ENCODE data around the gene JSRP1.
A peak's percentile ranks its signal among the peaks of the same experiment; 100 is the strongest.

The JSRP1 gene

DNA sequence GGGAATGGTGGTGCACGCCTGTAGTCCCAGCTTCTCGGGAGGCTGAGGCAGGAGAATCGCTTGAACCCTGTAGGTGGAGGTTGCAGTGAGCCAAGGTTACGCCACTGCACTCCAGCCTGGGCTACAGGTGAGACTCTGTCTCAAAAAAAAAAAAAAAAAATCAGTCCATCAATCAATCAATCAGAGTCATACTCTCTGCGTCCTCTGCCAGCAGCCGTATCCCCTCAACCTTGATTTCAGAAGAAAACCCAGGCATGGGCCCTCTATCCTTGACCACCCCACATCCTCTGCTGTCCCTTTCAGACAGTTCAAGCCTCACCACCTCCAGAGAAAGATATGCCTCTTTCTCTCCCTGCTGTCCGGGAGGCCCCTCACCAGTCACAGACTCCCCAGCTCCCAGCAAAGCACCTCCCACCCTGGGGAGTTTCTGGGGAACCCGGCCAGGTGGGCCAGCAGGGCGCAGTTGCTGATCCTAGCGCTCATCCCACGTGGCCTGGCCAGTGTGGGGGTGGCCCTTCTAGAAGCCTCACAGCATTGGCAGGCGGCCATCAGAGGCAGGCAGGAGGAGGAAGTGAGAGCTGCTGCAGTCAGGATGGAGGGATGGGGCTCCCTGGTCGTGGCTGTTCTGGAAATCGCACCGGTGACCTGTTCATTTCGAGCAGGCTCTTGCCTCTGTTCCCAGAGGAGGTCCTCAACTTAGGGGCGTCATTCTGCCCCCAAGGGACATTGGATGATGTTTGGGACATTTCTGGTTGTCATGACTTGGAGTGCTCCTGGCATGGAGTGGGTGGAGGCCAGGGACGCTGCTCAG lies 10.2 kb upstream of the JSRP1 start:
- peak; percentile 38 for DNase-seq

DNA sequence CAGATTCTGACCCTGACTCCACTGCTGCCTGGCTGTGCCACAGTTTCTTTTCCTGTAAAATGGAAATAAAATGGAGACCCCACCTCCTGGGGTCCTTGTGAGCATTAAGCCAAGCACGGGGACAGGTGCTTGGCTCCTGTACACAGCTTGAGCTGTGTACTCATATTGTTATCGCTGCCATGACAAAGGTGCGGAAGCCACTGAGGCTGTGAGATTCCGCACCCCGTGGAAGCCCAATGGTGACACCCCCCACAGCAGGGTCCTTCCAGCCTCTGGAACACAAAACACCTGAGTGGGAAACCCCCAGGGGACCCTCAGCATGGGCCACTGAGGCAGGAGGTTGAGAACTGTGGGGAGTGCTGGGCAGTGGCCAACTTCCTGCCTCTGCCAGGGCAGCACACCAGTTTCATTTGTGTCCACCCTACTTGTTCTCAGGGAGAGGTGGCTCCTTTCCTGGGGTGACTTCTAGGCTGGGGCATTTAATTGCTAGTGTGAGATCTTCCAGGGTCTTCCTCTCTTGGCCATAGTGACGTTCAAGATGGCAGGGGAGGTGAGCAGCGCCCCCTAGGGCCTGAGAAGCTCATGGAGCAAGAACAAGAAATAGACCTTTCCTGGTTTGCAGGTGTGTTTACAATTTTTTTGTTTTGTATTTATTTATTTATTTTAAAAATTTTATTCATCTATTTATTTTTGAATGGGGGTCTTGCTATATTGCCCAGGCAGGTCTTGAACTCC lies 5.4 kb upstream of the JSRP1 start:
- DNase-seq = peak; percentile 61

DNA sequence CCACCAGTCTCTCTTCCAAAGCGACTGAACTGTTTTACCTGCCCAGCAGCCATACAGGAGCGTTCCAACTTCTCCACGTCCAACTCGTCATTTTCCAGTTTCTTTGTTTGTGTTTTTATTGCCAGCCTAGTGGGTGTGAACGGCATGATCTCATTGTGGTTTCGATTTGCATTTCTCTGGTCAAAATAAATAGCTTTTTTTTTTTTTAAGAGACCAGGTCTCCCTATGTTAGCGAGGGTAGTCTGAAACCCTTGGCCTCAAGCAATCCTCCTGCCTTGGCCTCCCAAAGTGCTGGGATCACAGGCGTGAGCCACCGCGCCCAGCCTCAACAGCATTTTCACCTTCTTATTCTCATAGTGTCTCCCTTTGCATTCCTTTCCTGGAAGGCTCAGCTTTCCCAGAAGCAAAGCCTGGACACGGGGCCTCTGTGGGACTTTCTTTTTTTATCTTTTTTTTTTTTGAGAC lies 4.2 kb upstream of the JSRP1 start:
- DNase-seq = no peak

DNA sequence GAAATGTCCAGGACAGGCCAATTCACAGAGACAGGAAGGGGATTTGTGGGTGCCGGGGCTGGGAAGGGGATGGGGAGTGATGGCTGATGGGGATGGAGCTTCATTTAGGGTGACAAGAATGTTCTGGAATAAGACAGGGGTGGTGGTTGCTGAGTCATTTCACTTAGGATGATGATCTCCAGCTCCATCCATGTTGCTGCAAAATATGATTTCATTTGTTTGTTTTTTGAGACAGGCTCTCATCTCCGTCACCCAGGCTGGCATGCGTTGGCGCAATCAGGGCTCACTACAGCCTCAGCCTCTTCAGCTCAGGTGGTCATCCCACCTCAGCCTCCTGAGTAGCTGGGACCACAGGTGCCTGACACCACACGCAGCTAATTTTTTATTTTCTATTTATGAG lies 3.1 kb upstream of the JSRP1 start:
- no peak for DNase-seq

DNA sequence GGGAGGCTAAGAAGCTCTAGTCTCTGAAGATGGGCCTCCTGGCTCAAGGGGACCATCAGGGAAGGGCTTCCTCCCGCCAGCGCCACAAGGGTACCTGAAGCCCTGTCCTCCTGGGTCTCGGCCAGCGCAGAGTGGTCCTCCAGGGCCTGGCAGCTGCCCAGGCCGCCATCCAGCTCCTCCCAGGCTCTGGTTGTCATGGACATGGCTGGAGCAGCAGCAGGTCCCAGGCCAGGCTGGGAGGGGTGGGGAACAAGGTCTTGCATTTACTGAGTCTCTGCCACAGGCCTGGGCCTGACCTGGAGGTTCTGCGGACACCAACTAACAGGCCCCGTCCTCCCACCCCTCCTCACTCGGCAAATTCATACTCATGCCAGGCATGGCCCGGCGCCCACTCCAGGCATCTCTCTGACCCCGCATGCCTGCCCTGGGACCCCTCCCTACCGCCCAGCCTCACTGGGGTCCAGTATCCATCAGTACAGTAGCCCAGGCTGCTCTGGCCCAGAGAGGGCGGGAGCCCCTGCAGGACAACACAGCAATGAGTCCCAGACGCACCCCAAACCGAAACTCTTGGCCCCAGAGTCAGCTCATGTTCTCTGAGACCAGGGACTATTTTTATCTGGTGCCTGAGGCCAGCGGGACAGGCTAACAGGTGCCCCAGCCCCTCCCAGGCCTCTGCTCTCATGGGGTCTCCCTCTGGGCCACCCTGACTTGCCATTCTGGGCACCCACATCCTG lies 938 bp downstream of the JSRP1 start:
- DNase-seq = no peak

DNA sequence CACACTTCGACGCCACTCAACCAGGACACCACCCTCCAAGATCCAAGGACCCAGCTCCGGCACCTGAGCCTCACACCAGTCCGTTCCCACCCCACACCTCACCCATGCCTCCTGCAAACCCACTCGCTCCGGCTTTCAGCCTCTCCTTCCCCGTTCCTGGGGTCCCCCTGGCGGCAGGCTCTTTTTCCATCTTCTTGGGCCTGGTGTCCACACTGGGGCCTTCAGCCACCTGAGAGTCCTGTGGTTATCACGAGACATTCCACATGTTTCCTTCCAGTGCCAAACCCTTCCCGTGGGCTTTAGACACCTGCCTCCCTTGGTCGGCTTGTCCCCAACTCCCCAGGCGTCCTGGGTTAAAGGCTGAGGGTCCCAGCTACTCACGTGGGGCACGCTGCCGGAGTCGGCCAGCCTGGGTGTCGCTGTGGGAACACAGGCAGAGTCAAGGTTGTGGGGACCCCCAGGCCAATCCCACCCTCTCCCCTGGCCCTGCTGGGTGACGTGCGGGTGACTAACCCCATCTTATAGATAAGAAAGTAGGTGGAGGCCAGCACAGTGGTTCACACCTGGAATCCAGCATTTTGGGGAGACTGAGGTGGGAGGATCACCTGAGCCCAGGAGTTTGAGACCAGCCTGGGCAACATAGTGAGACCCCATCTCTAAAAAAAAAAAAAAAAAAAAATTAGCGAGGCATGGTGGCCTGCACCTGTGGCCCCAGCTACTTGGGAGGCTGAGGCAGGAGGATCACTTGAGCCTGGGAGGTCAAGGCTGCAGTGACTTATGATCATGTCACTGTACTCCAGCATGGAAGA lies 1.9 kb downstream of the JSRP1 start:
- DNase-seq = no peak

DNA sequence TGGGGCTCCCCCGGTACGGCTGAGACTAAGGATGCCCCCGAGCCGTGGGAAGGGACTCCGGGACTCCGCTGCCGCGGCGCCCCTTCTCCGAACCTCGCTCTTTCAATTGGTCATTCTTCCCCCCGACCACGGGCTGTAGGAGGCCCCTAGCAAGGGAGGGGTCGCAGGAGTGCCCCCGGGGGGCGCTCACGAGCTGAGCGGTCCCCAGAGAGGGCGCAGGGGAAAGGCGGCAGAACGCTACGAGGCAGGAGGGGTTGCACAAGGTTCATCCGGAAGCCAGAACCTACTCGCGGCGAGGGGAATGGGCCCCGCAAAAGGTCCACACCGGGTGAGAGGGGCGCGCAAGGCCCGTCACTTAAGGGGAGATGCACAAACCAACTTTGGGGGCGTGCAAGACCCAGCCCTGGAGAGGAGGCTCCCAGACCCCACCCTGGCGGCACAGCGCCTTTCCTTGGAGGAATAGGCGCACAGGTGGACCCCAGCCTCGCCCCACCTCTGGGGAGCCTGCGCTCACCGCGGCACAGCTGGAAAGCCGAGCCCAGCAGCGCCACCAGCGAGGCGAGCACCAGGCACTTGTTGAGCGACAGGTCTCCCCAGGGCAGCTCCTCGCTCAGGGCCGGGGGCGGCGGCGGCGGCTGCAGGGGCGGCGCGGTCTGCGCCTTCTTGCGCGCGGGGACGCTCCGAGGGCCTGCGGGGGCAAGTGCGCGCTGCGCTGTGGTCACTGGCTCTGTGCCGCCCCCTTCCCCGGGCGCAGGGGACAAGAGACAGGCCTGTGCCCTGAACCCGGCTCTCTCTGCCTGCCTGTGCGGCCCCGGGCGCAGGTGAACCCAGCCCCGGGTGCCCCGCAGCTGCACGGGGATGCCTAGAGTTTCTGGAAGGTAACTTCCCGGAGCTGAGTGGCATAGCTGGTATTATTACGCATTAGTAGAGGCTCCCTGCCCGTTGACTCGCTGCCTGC lies 2.8 kb downstream of the JSRP1 start:
- no peak for DNase-seq

DNA sequence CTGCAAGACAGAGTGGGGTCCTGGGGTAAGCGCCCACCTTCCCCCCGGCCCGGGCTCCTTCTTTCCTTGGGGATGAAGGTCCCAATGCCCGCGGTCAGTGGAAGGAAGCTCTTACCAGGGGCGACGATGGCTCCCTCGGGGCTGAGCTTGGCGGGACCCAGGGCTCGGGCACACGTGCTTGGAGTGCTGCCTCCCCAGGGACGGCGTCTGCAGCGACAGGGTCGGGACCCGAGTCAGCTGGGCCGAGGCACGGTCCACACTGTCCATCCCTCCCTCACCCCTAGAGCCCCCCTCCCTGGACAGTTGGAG lies 3.5 kb downstream of the JSRP1 start:
- no peak for DNase-seq

- DNase-seq = no peak
Observed at GRCh38 chr19:2252055-2252796, 4.0 kb downstream of the JSRP1 start.

- DNase-seq = no peak
Observed at GRCh38 chr19:2251106-2252054, 4.8 kb downstream of the JSRP1 start.

GRCh38 chr19:2250766-2251105 lies 5.5 kb downstream of the JSRP1 start:
- DNase-seq = no peak

DNA sequence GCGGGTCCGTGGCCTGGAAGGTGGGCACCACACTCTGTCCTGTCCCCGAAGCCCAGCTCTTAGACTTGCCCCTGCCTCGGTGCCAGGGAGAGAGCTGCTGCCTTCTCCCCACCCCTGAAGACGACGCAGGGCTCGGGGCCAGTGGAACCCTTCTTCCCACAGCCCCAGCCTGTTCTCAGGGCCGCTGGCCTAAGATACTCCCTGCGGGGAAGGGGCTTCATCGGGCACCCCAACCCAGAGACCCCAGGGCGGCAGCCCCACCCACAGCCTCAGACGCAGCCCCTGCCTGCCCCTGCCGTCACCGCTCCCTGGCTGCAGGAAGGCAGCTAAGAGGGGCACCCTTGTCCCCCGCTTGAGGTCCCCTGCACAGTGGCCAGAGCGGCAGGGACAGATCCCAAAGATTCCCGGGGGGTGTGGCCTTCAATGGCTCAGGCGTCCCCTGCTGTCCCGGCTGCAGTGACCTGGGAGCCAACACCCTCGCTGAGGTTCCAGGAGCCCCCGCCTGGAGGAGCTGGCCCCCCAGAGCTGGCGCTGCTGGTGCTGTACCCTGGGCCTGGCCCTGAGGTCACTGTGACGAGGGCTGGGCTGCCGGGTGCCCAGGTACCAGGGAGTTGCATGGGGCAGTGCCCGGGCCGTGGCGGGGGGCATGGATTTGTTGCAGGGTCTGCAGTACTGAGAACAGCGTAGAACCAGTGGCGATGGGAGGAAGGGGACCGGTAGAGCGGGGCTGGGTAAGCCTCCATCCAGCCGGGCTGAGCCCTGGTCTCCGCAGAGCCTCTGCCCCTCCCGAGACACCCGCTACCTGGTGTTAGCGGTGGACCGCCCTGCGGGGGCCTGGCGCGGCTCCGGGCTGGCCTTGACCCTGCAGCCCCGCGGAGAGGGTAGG lies 6.1 kb downstream of the JSRP1 start:
- no peak for DNase-seq

- no peak for DNase-seq
Observed at GRCh38 chr19:2249010-2249866, 7.0 kb downstream of the JSRP1 start, which contains the start of gene AMH. Gene AMH, plus strand, starts transcription at chr19:2249323. Its CDS starts 10 bp downstream, at chr19:2249333.

GRCh38 chr19:2248136-2249009 lies 7.8 kb downstream of the JSRP1 start:
- no peak for DNase-seq

- DNase-seq = no peak
Observed at GRCh38 chr19:2247433-2248101, 8.7 kb downstream of the JSRP1 start.

- no peak for DNase-seq
Observed at GRCh38 chr19:2246801-2247361, 9.3 kb downstream of the JSRP1 start.
